ENCODE results near the gene OGG1. TPM values are rescaled to one million over a fixed set of nuclear protein-coding genes. Genes with fewer than 3 reads are reported as not detected.

OGG1 gene
- total and polyA plus RNA-seq, 9 of the 15 experiments (the other 6 are each of a cell fraction or from before 2014, with no cell fraction given), result 6.6 to 33.0 (median 24.4) TPM

DNA sequence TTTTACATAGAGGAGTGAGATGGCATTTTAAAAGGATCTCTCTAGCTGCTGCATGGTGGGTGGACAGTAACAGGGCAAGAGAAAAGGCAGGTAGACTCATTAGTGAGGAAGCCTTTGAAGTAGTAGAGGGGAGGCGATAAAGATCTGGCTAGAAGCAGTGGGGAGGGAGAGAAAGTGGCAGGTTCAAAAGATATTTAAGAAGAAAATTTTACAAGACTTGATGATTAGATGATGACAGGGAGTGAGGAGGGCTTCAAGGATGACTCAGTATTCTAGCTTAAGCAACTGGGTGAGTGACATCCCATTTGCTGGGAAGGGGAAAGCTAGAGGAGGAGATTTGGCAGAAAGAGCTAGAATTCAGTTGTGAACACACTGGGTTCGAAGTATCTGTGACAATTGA, 22.0 kb upstream of the OGG1 start (continued):
- TF ChIP-seq, protein P1, sequence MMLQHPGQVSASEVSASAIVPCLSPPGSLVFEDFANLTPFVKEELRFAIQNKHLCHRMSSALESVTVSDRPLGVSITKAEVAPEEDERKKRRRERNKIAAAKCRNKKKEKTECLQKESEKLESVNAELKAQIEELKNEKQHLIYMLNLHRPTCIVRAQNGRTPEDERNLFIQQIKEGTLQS (IDR thresholded peaks at IDR 0.05), result peak; percentile 84
- TF ChIP-seq, protein P1 (CRISPR knock-in tag; conservative IDR thresholded peaks at IDR 0.05), result no peak
- TF ChIP-seq ZNF780A (CRISPR knock-in tag; IDR thresholded peaks at IDR 0.05), result no peak
- TF ChIP-seq ZFP36 (IDR thresholded peaks at IDR 0.05; ENCODE audit: low read depth, low read length, partially characterized antibody), result no peak
- TF ChIP-seq MAFK (IDR thresholded peaks at IDR 0.05; ENCODE audit: low read length), result peak; percentile 47; the same call in 1 of the 2 replicates
- TF ChIP-seq ZNF79 (CRISPR knock-in tag; IDR thresholded peaks at IDR 0.05; ENCODE audit: low read depth), result no peak
- no peak for TF ChIP-seq ZNF76 (CRISPR knock-in tag; IDR thresholded peaks at IDR 0.05; ENCODE audit: borderline replicate concordance)
- TF ChIP-seq ARID1B (IDR thresholded peaks at IDR 0.05), result peak; percentile 49; the same call in 1 of the 2 replicates
- no peak for TF ChIP-seq MBD1 (CRISPR knock-in tag; IDR thresholded peaks at IDR 0.05)
- TF ChIP-seq, protein P2, sequence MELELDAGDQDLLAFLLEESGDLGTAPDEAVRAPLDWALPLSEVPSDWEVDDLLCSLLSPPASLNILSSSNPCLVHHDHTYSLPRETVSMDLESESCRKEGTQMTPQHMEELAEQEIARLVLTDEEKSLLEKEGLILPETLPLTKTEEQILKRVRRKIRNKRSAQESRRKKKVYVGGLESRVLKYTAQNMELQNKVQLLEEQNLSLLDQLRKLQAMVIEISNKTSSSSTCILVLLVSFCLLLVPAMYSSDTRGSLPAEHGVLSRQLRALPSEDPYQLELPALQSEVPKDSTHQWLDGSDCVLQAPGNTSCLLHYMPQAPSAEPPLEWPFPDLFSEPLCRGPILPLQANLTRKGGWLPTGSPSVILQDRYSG (tag; conservative IDR thresholded peaks at IDR 0.05; ENCODE audit: low read depth), result no peak
- no peak for TF ChIP-seq FOXP1 (CRISPR knock-in tag; IDR thresholded peaks at IDR 0.05)
- no peak for TF ChIP-seq ZEB2 (IDR thresholded peaks at IDR 0.05)
- TF ChIP-seq ZC3H4 (CRISPR knock-in tag; IDR thresholded peaks at IDR 0.05; ENCODE audit: borderline replicate concordance), result no peak
- peak; percentile 80 for TF ChIP-seq MEIS2 (IDR thresholded peaks at IDR 0.05; ENCODE audit: partially characterized antibody)
- TF ChIP-seq KDM2B (CRISPR knock-in tag; IDR thresholded peaks at IDR 0.05), result no peak
- TF ChIP-seq TAF9B (IDR thresholded peaks at IDR 0.05; ENCODE audit: partially characterized antibody), result no peak
- TF ChIP-seq ZNF696 (CRISPR knock-in tag; conservative IDR thresholded peaks at IDR 0.05), result no peak
- no peak for TF ChIP-seq SOX6 (IDR thresholded peaks at IDR 0.05)
- TF ChIP-seq CBFA2T2 (conservative IDR thresholded peaks at IDR 0.05), result no peak
- no peak for TF ChIP-seq U2AF2 (optimal IDR thresholded peaks at IDR 0.05; ENCODE audit: low read depth, low read length)
- TF ChIP-seq JUN (IDR thresholded peaks at IDR 0.05; ENCODE audit: borderline replicate concordance, low read depth, low read length), result 0 out of 2 replicates have a peak, but pooled peaks have one; percentile 27
- no peak for TF ChIP-seq JUN (CRISPR knock-in tag; IDR thresholded peaks at IDR 0.05; ENCODE audit: borderline replicate concordance)
- no peak for TF ChIP-seq SLC30A9 (CRISPR knock-in tag; IDR thresholded peaks at IDR 0.05)
- TF ChIP-seq NR4A1 (CRISPR knock-in tag; IDR thresholded peaks at IDR 0.05), result no peak
- no peak for TF ChIP-seq NR4A1 (tag; IDR thresholded peaks at IDR 0.05)
- no peak for TF ChIP-seq RNF2 (IDR thresholded peaks at IDR 0.05)
- TF ChIP-seq CBX3 (IDR thresholded peaks at IDR 0.05; ENCODE audit: borderline replicate concordance in 1 of 2, low read length in 2 of 2), result no peak
- 0 out of 2 replicates have a peak, but pooled peaks have one; percentile 43 for TF ChIP-seq TOE1 (IDR thresholded peaks at IDR 0.05; ENCODE audit: borderline replicate concordance)
- TF ChIP-seq TOE1 (CRISPR knock-in tag; IDR thresholded peaks at IDR 0.05; ENCODE audit: borderline replicate concordance, low read depth), result no peak
- no peak for TF ChIP-seq COPS2 (conservative IDR thresholded peaks at IDR 0.05)
- TF ChIP-seq RFX7 (CRISPR knock-in tag; IDR thresholded peaks at IDR 0.05), result no peak
